SK-N-MC (cell line): ENCODE results near the gene DUSP10.

ENCODE experiments used
- DNase-seq: peaks from one replicate; pipeline ENCODE4 v3.0.0-alpha.2; 2011; ENCODE audit warnings: low read depth, low spot score
- H3K27ac ChIP-seq: fragments of 200-600 bp; sonication (generic); 2 replicates; pipeline ENCODE4 v1.5.1; 2016; ENCODE audit warnings: mixed run types
- H3K36me3 ChIP-seq: fragments of 200-600 bp; sonication (generic); 2 replicates; pipeline ENCODE4 v1.6.1; 2017; ENCODE audit warnings: antibody characterized with exemption, low read length, mixed read lengths; ENCODE audit not compliant: insufficient read depth
- H3K4me3 ChIP-seq: fragments of 200-600 bp; sonication (generic); 2 replicates; pipeline ENCODE4 v1.5.1; 2016
- H3K9ac ChIP-seq: fragments of 200-600 bp; sonication (generic); 2 replicates; pipeline ENCODE4 v1.8.0; 2017; ENCODE audit warnings: mixed run types, mixed read lengths; ENCODE audit not compliant: insufficient read length
- H3K9me3 ChIP-seq: fragments of 200-600 bp; sonication (generic); 2 replicates; pipeline ENCODE4 v1.6.1; 2017; ENCODE audit warnings: low read depth, mild to moderate bottlenecking, antibody characterized with exemption, low read length, moderate library complexity, mixed read lengths
- EZH2 ChIP-seq: fragments of 200-600 bp; sonication (generic); IDR thresholded peaks from one replicate; pipeline ENCODE4 v1.6.1; 2017; ENCODE audit warnings: antibody characterized with exemption
- FOXP2 ChIP-seq: optimal IDR thresholded peaks from 2 replicates; pipeline ENCODE3; 2011; ENCODE audit warnings: mild to moderate bottlenecking, moderate library complexity; ENCODE audit not compliant: insufficient read depth; ENCODE audit errors: extremely low read length, control extremely low read depth
- POLR2AphosphoS5 ChIP-seq: IDR thresholded peaks from 2 replicates; pipeline ENCODE4 v1.6.1; 2012; ENCODE audit warnings: mild to moderate bottlenecking, low read depth, low read length, borderline replicate concordance

DUSP10 gene

GRCh38 chr1:221740993-221741702, 741 bp downstream of the DUSP10 start:
- Histone ChIP-seq H3K36me3 (no peaks in the 10 kb centered on the region), H3K4me3 (peak overlapping the region; percentile 80), H3K9ac (no peak overlapping the region), H3K9me3 (no peaks in the 10 kb centered on the region), H3K27ac (no peak overlapping the region)
- TF ChIP-seq EZH2: no peak
- no peak for TF ChIP-seq POLR2AphosphoS5
- TF ChIP-seq FOXP2: no peak
- no peak for DNase-seq

- no peak for DNase-seq
- H3K4me3 ChIP-seq: no peak overlapping the region
- no peak for TF ChIP-seq EZH2
- TF ChIP-seq POLR2AphosphoS5: no peak
- TF ChIP-seq FOXP2: no peak
- H3K9ac ChIP-seq: no peak overlapping the region
- H3K36me3 ChIP-seq: no peaks in the 10 kb centered on the region
- H3K9me3 ChIP-seq: no peaks in the 10 kb centered on the region
- H3K27ac ChIP-seq: no peak overlapping the region
These were observed 1.4 kb downstream of the DUSP10 start for GRCh38 chr1:221740369-221740992.

GRCh38 chr1:221739677-221740025, 2.2 kb downstream of the DUSP10 start:
- H3K27ac ChIP-seq: no peak overlapping the region
- no peaks in the 10 kb centered on the region for H3K36me3 ChIP-seq
- no peak overlapping the region for H3K9ac ChIP-seq
- DNase-seq: no peak
- no peaks in the 10 kb centered on the region for H3K9me3 ChIP-seq
- no peak overlapping the region for H3K4me3 ChIP-seq
- TF ChIP-seq FOXP2 (no peak), EZH2 (no peak)

GRCh38 chr1:221739018-221739676, 2.7 kb downstream of the DUSP10 start:
- Histone ChIP-seq H3K9ac (no peak overlapping the region), H3K27ac (no peak overlapping the region), H3K36me3 (no peaks in the 10 kb centered on the region), H3K4me3 (no peak overlapping the region), H3K9me3 (no peaks in the 10 kb centered on the region)
- DNase-seq: no peak
- no peak for TF ChIP-seq POLR2AphosphoS5
- no peak for TF ChIP-seq EZH2
- no peak for TF ChIP-seq FOXP2

- DNase-seq: no peak
- no peak for TF ChIP-seq FOXP2
- TF ChIP-seq POLR2AphosphoS5: no peak
- no peak for TF ChIP-seq EZH2
- H3K36me3 ChIP-seq: no peaks in the 10 kb centered on the region
- no peak overlapping the region for H3K27ac ChIP-seq
- H3K4me3 ChIP-seq: no peak overlapping the region
- no peak overlapping the region for H3K9ac ChIP-seq
- H3K9me3 ChIP-seq: no peaks in the 10 kb centered on the region
These were observed 5.2 kb downstream of the DUSP10 start for GRCh38 chr1:221736714-221737113.

GRCh38 chr1:221735999-221736398, 5.9 kb downstream of the DUSP10 start:
- DNase-seq: no peak
- TF ChIP-seq EZH2 (no peak), FOXP2 (no peak), POLR2AphosphoS5 (no peak)
- H3K9ac ChIP-seq: no peak overlapping the region
- H3K36me3 ChIP-seq: no peaks in the 10 kb centered on the region
- no peak overlapping the region for H3K4me3 ChIP-seq
- H3K27ac ChIP-seq: no peak overlapping the region
- no peaks in the 10 kb centered on the region for H3K9me3 ChIP-seq

- H3K36me3 ChIP-seq: no peaks in the 10 kb centered on the region
- DNase-seq: no peak
- no peak overlapping the region for H3K9ac ChIP-seq
- TF ChIP-seq EZH2 (no peak), POLR2AphosphoS5 (no peak), FOXP2 (no peak)
- no peak overlapping the region for H3K4me3 ChIP-seq
- H3K9me3 ChIP-seq: no peaks in the 10 kb centered on the region
- H3K27ac ChIP-seq: no peak overlapping the region
These were observed 7.7 kb downstream of the DUSP10 start for GRCh38 chr1:221734187-221734586.

- Histone ChIP-seq H3K9me3 (no peaks in the 10 kb centered on the region), H3K9ac (no peak overlapping the region), H3K27ac (no peak overlapping the region), H3K36me3 (no peaks in the 10 kb centered on the region), H3K4me3 (no peak overlapping the region)
- TF ChIP-seq FOXP2 (no peak), POLR2AphosphoS5 (no peak), EZH2 (no peak)
- no peak for DNase-seq
These were observed 9.8 kb downstream of the DUSP10 start for GRCh38 chr1:221732052-221732451.

- no peak for DNase-seq
- TF ChIP-seq EZH2 (no peak), POLR2AphosphoS5 (no peak), FOXP2 (no peak)
- H3K9ac ChIP-seq: no peak overlapping the region
- no peaks in the 10 kb centered on the region for H3K36me3 ChIP-seq
- H3K27ac ChIP-seq: no peak overlapping the region
- no peaks in the 10 kb centered on the region for H3K9me3 ChIP-seq
- H3K4me3 ChIP-seq: no peak overlapping the region
These were observed 12.0 kb downstream of the DUSP10 start for GRCh38 chr1:221729771-221730330.
